ENCODE data around the gene TMEM201.

DNA sequence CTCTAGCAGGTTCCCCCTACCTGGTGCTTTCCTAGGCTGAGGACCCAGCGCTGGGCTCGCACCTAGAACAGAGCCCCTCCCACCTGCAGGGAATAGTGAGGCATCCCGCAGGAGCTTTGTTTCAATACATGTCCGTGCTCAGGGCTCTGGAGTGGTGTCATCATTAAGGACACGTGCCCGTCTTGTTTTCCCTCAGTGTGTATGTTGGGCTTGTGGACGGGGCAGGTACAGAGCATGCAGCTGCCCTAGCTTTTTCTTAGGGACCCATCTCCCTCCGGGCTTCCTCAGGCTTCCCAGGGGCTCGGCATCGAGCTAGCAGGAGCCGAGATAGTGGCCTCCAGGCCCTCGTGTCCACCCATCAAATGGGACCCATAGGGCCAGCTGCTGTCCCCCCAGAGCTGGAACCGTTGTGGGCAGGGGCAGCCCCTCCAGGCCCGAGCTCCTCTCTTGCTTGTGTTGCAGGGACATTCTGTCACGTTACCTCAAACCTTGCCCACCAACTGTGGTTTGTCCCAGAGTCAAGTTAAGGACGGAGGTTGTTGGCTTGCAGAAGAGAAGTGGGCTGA lies 3.9 kb downstream of the TMEM201 start:
- TF ChIP-seq POLR2A (IDR thresholded peaks at IDR 0.05; ENCODE audit: low read length), result no peak
- TF ChIP-seq CTCF (IDR thresholded peaks at IDR 0.05), result no peak

Data from A549 (cell line).